H54 (cell line): Measurements from ENCODE around the gene GCNA.

Experiments
- DNase-seq: peaks from one replicate; pipeline ENCODE4 v3.0.0; 2011; ENCODE audit warnings: low spot score, mixed read lengths; ENCODE audit not compliant: insufficient read length
- FAIRE-seq: peaks from 3 replicates; lab custom pipeline; 2011; peaks lifted over from hg19 to GRCh38; lab: Jason Lieb, UNC
- POLR2A ChIP-seq: IDR thresholded peaks from 2 replicates; pipeline ENCODE4 v1.6.1; 2011; ENCODE audit warnings: low read depth, mild to moderate bottlenecking, low read length

The GCNA gene

GRCh38 chrX:71616672-71617529 lies 38.7 kb downstream of the GCNA start:
- FAIRE-seq (no peak), DNase-seq (no peak)
- TF ChIP-seq POLR2A = no peak

GRCh38 chrX:71617742-71618141 lies 39.5 kb downstream of the GCNA start:
- TF ChIP-seq POLR2A = no peak
- DNase-seq (no peak), FAIRE-seq (no peak)

GRCh38 chrX:71618303-71618721 lies 40.1 kb downstream of the GCNA start, which contains the start of gene CXCR3:
TSS of gene CXCR3 (minus strand) at chrX:71618511. CDS start at chrX:71618449, 62 bp downstream.
- TF ChIP-seq POLR2A = no peak
- DNase-seq (no peak), FAIRE-seq (no peak)

- no peak for TF ChIP-seq POLR2A
- DNase-seq (no peak), FAIRE-seq (no peak)
These were observed 40.5 kb downstream of the GCNA start for GRCh38 chrX:71618787-71619186.

- DNase-seq = no peak
- TF ChIP-seq POLR2A = no peak
- FAIRE-seq = no peak
These were observed 41.0 kb downstream of the GCNA start for GRCh38 chrX:71619193-71619592.

- FAIRE-seq = no peak
- no peak for TF ChIP-seq POLR2A
- no peak for DNase-seq
These were observed 41.7 kb downstream of the GCNA start for GRCh38 chrX:71619986-71620385.

- no peak for FAIRE-seq
- no peak for TF ChIP-seq POLR2A
- DNase-seq = no peak
These were observed 43.4 kb downstream of the GCNA start for GRCh38 chrX:71621603-71622002.

GRCh38 chrX:71622032-71622575 lies 43.9 kb downstream of the GCNA start:
- no peak for TF ChIP-seq POLR2A
- no peak for FAIRE-seq
- DNase-seq = no peak

- DNase-seq = peak; percentile 40
- TF ChIP-seq POLR2A = no peak
- peak; percentile 43 for FAIRE-seq
These were observed 44.6 kb downstream of the GCNA start for GRCh38 chrX:71622576-71623450.

GRCh38 chrX:71623714-71624113 lies 45.5 kb downstream of the GCNA start:
- FAIRE-seq = no peak
- no peak for TF ChIP-seq POLR2A
- DNase-seq = no peak

- FAIRE-seq = no peak
- DNase-seq = no peak
- TF ChIP-seq POLR2A = no peak
These were observed 47.2 kb downstream of the GCNA start for GRCh38 chrX:71625471-71625870.

GRCh38 chrX:71626576-71626975 lies 48.3 kb downstream of the GCNA start:
- no peak for FAIRE-seq
- no peak for DNase-seq
- TF ChIP-seq POLR2A = no peak

- DNase-seq (no peak), FAIRE-seq (no peak)
- TF ChIP-seq POLR2A = no peak
These were observed 49.6 kb downstream of the GCNA start for GRCh38 chrX:71627588-71628404.
